COLO829 (cell line): Measurements from ENCODE around the gene KRTAP9-4.
"Not testable (repeated sequence)": the region's sequence is repeated elsewhere in the genome, so short reads cannot be mapped to it uniquely, and the experiment has no call there.

Source experiments
- DNase-seq: peaks from one replicate; pipeline ENCODE4 v3.0.0; 2012; ENCODE audit warnings: low spot score

KRTAP9-4 gene, protein sequence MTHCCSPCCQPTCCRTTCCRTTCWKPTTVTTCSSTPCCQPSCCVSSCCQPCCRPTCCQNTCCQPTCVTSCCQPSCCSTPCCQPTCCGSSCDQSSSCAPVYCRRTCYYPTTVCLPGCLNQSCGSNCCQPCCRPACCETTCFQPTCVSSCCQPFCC

DNA sequence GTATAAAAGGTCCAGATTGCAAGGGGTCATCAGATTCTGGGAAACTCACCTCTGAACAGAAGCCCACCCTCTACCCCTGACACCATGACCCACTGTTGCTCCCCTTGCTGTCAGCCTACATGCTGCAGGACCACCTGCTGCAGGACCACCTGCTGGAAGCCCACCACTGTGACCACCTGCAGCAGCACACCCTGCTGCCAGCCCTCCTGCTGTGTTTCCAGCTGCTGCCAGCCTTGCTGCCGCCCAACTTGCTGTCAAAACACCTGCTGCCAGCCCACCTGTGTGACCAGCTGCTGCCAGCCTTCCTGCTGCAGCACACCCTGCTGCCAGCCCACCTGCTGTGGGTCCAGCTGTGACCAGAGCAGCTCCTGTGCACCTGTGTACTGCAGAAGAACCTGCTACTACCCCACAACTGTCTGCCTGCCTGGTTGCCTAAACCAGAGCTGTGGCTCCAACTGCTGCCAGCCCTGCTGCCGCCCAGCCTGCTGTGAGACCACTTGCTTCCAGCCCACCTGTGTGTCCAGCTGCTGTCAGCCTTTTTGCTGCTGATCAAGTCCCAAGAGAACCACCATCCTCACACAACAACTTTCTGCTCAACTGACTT lies at the start of gene KRTAP9-4:
TSS of gene KRTAP9-4 (plus strand) at position 51 of the 604 bp plus-strand sequence. CDS start at position 85, 34 bp downstream.
- DNase-seq, result not testable (repeated sequence)

DNA sequence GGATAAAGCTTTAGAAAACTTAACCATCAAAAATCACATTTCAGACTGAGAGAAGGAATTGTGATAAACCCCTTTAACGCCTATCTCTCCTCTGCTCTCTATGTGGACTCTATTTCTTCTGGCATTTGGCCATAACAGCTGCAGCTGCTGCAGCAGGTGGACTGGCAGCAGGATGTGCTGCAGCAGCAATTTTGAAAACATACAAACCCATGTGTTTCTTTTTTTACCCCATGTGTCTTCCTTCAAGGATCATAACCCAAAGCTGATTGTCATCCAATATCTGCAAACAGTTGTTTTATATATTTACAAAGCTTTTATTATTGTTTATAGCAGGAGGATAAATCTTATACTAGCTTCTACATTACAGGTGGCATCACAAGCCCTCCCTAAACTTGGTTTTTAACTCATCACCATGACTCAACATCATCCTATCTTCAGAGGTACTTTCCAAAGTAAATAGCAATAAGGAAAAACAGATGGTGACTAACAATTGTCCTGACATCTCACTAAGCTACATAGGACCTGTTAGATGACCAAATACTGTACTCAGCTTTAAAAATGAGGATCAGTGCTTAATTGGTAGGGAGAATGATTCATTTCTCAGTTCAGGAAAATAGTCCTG lies 37.5 kb upstream of the KRTAP9-4 start:
- no peak for DNase-seq

DNA sequence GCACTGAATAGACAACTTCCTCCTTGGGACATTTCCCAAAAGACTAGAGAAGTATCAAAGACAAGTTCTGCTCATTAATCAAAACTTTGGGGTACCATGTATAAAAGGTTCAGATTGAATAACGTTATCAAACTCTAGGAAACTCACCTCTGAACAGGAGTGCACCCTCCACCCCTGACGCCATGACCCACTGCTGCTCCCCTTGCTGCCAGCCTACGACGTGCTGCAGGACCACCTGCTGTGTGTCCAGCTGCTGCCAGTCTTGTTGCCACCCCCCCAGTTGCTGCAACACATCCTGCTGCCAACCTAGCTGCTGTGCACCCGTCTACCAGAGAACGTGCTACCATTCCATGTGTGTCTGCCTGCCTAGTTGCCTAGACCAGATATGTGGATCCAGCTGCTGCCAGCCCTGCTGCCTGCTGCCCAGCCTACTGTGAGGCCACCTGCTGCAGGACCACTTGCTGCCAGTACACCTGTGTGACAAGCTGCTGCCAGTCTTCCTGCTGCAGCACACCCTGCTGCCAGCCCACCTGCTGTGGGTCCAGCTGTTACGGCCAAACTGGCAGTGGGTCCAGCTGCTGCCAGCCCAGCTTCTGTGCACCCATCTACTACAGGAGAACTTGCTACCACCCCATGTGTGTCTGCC lies 36.8 kb upstream of the KRTAP9-4 start:
- DNase-seq, result no peak

DNA sequence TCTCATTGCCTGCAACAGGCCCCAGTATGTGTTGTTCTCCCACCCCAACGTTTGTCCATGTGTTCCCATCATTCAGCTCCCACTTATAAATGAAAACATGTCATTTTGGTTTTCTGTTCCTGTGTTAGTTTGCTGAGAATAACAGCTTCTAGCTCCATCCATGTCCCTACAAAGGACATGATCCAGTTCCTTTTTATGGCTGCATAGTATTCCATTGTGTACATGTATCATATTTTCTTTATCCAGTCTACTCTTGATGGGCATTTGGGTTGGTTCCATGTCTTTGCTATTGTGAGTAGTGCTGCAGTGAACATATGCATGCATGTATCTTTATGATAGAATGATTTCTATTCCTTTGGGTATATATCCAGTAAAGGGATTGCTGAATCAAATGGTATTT lies 33.8 kb upstream of the KRTAP9-4 start:
- no peak for DNase-seq

DNA sequence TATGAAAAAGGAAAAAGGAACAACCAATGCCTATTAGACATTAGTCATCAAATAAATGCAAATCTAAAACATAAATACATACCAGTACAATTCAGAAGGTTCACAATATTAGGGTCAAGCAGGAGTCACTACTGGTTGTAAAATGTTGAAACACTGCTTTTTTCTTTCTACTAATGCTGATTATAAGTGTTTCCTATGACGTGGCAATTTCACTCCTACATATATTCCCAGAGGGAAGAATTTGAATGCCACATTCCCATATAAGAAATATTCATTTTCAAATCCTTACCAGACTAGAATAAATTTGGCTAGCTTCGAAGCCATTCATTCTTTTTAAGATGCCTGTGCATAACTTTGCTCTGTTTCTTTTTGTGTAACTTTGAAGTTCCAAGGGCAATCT lies 25.7 kb upstream of the KRTAP9-4 start:
- DNase-seq, result peak; percentile 57

DNA sequence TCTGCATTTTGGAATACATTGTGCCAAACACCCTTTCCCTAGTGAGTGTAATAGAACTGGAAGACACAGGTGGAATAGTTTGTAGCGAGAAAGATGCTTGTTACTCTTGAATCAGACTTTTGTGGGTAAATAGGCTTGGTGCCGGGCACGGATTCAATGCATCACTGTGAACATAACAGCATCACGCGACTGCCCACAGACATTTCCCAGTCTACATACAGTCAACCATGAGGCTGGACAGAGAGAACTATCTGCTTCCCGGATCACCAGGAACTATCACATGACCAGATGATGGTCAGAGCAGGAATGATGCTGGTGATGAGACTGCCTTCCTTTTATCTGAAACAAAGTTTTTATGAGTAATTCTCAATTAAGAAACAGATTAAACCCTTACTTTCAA lies 23.4 kb upstream of the KRTAP9-4 start:
- peak; percentile 41 for DNase-seq

DNA sequence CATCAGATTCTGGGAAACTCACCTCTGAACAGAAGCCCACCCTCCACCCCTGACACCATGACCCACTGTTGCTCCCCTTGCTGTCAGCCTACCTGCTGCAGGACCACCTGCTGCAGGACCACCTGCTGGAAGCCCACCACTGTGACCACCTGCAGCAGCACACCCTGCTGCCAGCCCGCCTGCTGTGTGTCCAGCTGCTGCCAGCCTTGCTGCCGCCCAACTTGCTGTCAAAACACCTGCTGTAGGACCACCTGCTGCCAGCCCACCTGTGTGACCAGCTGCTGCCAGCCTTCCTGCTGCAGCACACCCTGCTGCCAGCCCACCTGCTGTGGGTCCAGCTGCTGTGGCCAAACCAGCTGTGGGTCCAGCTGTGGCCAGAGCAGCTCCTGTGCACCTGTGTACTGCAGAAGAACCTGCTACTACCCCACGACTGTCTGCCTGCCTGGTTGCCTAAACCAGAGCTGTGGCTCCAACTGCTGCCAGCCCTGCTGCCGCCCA lies 22.8 kb upstream of the KRTAP9-4 start, which contains the start of gene KRTAP9-2:
TSS of gene KRTAP9-2 (plus strand) at position 51 of the 498 bp plus-strand sequence. CDS start at position 58, 7 bp downstream.
- DNase-seq, result not testable (repeated sequence)

DNA sequence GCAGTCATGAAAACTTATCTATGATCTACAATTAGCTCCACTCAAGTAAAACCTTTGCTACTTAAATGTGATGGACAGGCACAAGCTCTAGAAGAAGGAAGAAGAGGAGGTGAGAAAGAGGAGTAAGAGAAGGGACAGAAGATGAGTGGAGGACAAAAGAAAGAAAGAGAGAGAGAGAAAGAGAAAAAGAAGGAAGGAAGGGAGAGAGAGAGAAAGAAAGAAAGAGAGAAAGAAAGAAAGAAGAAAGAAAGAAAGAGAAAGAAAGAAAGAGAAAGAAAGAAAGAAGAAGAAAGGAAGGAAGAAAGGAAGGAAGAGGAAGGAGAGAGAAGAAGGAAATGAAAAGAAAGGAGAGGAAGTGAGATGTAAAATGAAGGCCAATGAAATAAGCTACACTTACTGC lies 19.4 kb upstream of the KRTAP9-4 start:
- no peak for DNase-seq

DNA sequence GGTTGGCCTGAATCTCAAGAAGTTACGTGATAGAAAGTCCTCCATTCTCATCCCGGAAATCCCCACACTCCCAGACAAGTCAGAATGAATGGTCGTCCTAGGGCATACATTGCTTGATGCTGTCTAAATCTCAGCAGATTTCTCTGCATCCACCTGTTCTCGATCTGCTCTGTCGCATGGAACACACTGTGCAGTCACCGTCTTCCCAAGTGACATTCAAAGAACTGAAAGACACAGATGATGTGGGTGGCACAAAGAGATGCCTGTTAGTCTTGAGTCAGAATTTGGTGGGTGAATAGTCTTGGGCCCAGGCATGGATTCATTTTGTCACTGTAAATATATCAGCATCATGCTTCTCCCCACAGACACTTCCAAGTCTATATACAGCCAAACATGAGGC lies 17.8 kb upstream of the KRTAP9-4 start:
- DNase-seq, result no peak

DNA sequence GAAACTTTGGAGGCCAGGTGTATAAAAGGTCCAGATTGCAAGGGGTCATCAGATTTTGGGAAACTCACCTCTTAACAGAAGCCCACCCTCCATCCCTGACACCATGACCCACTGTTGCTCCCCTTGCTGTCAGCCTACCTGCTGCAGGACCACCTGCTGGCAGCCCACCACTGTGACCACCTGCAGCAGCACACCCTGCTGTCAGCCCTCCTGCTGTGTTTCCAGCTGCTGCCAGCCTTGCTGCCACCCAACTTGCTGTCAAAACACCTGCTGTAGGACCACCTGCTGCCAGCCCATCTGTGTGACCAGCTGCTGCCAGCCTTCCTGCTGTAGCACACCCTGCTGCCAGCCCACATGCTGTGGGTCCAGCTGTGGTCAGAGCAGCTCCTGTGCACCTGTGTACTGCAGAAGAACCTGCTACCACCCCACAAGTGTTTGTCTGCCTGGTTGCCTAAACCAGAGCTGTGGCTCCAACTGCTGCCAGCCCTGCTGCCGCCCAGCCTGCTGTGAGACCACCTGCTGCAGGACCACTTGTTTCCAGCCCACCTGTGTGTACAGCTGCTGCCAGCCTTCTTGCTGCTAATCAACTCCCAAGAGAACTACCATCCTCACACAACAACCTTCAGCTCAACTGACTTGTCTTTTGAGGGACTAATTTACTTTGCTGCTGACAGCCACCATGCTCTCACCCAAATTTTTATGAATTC lies 16.9 kb upstream of the KRTAP9-4 start, which contains the start of gene KRTAP9-3:
TSS of gene KRTAP9-3 (plus strand) at position 51 of the 707 bp plus-strand sequence. CDS start at position 104, 53 bp downstream.
- not testable (repeated sequence) for DNase-seq

DNA sequence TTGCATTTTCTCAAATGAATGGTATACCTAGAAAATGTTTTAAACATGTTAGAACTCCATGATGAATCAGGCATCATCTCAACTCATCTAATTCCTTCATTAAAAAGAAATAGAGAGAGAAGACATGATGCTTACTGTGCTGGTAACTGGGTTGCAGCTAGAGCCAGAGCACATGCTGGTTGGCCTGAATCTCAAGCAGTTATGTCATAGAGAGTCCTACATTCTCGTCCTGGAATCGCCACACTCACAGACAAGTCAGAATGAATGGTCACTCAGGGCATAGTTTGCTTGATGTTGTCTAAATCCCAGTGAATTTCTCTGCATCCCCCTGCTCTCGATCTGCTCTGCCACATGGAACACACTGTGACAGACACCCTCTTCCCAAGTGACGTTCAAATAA lies 12.4 kb upstream of the KRTAP9-4 start:
- DNase-seq, result not testable (repeated sequence)

DNA sequence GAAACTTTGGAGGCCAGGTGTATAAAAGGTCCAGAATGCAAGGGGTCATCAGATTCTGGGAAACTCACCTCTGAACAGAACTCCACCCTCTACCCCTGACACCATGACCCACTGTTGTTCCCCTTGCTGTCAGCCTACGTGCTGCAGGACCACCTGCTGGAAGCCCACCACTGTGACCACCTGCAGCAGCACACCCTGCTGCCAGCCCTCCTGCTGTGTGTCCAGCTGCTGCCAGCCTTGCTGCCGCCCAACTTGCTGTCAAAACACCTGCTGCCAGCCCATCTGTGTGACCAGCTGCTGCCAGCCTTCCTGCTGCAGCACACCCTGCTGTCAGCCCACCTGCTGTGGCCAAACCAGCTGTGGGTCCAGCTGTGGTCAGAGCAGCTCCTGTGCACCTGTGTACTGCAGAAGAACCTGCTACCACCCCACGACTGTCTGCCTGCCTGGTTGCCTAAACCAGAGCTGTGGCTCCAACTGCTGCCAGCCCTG lies 11.5 kb upstream of the KRTAP9-4 start, which contains the start of gene KRTAP9-8:
TSS of gene KRTAP9-8 (plus strand) at position 51 of the 489 bp plus-strand sequence. CDS start at position 104, 53 bp downstream.
- not testable (repeated sequence) for DNase-seq

DNA sequence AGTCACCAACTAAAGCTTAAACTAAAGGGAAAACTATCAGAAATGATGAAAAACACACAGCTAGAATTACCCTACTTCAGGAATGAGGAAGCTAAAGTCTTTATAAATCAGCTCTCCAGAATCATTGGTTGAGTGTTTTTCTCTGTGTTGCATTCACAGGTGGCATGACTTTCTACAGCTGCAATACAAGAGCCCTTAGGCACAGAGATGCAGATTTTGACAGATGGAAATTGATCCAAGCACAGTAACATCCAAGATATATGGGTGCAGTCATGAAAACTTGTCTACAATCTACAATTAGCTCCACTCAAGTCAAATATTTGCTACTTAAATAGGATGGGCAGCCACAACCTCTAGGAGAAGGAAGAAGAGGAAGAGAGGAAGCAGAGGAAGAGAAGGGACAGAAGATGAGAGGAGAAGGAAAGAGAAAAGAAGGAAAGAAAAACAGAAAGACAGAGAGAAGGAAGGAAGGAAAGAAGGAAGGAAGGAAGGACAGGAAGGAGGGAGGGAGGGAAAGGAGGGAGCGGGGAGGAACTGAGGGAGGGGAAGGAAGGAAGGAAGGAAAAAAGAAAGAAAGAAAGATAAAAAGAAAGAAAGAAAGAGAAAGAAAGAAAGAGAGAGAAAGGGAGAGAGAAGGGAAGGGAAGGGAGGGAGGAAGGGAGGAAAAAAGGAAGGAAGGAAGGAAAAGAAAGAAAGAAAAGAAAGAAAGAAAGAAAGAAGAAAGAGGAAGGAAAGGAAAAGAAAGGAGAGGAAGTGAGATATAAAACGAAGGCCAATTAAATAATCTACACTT lies 2.3 kb upstream of the KRTAP9-4 start:
- DNase-seq, result not testable (repeated sequence)

DNA sequence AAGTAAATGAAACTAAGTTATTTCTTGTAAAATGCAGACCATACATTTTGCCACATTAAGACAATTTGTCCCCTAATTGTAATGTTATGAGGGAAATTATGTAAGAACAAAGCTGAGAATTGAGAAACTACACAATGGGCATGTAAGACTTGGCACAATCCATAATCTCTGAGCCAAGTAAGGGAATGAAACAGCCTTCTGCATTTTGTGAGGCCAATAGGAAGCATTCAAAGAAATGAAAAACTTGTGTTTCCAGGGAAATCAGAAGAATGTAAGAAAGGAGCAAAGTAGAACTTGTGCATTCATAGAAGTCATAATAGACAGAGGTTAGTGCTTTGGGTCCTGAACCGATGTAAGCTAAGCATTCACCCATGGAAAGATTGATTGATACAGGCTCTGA lies 1.8 kb downstream of the KRTAP9-4 start:
- DNase-seq, result no peak

DNA sequence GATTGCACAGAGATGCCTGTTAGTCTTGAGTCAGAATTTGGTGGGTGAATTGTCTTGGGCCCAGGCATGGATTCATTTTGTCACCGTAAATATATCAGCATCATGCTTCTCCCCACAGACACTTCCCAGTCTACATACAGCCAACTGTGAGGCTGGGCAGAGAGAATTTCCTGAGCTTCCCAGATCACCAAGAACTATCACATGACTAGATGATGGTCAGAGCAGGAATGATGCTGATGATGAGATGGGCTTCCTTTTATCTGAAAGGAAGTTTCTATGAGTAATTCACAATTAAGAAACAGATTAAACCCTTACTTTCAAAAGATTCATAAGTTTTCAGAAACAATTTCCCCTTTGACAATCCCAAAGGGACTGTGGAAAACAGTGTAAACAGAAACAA lies 5.4 kb downstream of the KRTAP9-4 start:
- no peak for DNase-seq

DNA sequence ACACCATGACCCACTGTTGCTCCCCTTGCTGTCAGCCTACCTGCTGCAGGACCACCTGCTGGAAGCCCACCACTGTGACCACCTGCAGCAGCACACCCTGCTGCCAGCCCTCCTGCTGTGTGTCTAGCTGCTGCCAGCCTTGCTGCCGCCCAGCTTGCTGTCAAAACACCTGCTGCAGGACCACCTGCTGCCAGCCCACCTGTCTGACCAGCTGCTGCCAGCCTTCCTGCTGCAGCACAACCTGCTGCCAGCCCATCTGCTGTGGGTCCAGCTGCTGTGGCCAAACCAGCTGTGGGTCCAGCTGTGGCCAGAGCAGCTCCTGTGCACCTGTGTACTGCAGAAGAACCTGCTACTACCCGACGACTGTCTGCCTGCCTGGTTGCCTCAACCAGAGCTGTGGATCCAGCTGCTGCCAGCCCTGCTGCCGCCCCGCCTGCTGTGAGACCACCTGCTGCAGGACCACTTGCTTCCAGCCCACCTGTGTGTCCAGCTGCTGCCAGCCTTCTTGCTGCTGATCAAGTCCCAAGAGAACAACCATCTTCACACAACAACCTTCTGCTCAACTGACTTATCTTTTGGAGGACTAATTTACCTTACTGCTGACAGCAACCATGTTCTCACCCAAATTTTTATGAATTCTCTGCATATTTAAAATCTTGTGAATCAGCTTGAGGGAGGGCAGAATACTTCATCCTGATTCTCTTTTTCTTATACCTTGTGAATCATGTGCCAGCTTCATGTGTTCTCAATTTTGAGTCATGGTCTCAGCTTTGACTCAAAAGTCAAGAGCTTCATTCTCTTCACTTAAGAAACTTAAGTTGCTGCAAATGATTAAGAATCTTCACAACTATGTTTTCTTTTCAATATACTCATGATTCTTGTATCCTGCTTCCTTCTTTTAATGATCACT lies 6.1 kb downstream of the KRTAP9-4 start, which contains the start of gene KRTAP9-9:
TSS of gene KRTAP9-9 (plus strand) at position 4 of the 910 bp plus-strand sequence.
- not testable (repeated sequence) for DNase-seq

DNA sequence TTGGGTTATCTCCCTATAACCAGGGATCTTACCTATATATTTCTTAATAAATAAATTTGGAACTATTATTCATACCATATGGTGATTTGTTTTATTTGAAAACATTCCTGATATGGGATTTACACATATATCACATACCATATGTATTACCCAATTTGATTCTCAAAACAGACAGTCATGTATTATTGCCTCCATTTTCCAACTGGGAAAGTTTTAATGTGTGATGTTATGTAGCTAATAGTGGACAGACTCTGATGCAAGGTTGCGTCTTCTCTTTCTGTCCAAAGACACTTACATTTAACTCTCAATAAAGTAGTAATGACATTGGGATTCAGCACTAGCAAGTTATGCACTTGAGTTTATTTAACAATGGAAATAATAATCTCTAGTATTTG lies 6.8 kb downstream of the KRTAP9-4 start:
- no peak for DNase-seq

DNA sequence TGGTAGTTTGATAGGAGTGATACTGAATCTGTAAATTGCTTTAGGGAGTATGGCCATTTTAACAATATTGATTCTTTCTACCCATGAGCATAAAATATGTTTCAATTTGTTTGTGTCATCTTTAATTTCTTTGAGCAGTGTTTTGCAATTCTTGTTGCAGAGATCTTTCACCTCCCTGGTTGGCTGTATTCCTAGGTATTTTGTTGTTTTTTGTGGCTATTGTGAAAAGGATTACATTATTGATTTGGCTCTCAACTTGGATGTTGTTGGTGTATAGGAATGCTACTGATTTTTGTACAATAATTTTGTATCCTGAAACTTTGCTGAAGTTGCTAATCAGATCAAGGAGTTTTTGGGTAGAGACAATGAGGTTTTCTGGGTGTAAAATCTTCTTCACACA lies 8.9 kb downstream of the KRTAP9-4 start:
- no peak for DNase-seq

DNA sequence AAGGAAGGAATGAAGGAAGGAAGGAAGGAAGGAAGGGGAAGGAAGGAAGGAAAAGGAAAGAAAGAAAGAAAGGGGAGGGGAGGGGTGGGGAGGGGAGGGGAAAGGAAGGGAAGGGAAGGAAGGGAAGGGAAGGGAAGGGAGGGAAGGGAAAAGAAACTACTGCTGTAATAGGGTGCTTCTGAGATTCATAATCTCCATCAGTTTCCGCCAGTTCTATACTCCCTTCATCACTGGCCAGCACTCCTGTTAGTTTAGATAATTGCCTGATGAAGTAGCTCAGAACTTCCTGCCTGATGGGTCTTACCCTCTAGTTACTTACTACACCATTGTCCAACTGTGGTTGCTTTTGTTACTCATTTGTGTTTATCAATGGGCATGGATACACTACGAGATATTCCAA lies 13.7 kb downstream of the KRTAP9-4 start:
- no peak for DNase-seq

DNA sequence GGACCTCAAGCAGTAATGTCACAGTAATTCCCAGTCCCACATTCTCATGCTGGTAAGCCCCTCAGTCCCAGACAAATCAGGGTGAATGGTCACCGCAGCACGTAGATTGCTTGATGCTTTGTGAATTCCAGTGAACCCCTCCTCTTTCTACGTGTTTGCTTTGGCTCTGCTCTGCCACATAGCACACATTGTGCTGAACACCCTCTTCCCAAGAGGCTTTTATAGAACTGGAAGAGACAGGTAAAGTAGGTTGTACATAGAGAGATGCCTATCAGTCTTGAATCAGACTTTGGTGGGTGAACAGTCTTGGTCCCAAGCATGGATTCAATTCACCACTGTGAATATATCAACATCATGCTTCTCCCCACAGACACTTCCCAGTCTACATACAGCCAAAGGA lies 15.1 kb downstream of the KRTAP9-4 start:
- DNase-seq, result no peak
